SK-N-SH treated with all-trans-retinoic acid at 6 μM for 48 hours (cell line): ENCODE results near the gene ELOVL2.
"Not testable (repeated sequence)": the region's sequence is repeated elsewhere in the genome, so short reads cannot be mapped to it uniquely, and the experiment has no call there.

ENCODE experiments used
- CREB5 ChIP-seq: fragments of 250-450 bp; sonication (Bioruptor Pico); IDR thresholded peaks from 2 replicates; pipeline ENCODE4 v1.5.1; 2020; ENCODE audit warnings: low read depth, mild to moderate bottlenecking, moderate library complexity
- CSDC2 ChIP-seq: fragments of 250-450 bp; sonication (Bioruptor Pico); IDR thresholded peaks from 2 replicates; pipeline ENCODE4 v1.5.0; 2020; ENCODE audit warnings: mild to moderate bottlenecking, moderate library complexity
- PATZ1 ChIP-seq: fragments of 250-450 bp; sonication (Bioruptor Pico); IDR thresholded peaks from 2 replicates; pipeline ENCODE4 v1.8.0; 2020; ENCODE audit warnings: mild to moderate bottlenecking, moderate library complexity, borderline replicate concordance
- RARB ChIP-seq: fragments of 250-450 bp; sonication (Bioruptor Pico); IDR thresholded peaks from 2 replicates; pipeline ENCODE4 v1.8.0; 2021; ENCODE audit warnings: mild to moderate bottlenecking, moderate library complexity
- ZFP3 ChIP-seq: fragments of 250-450 bp; sonication (Bioruptor Pico); IDR thresholded peaks from 2 replicates; pipeline ENCODE4 v1.5.0; 2020; ENCODE audit warnings: mild to moderate bottlenecking, moderate library complexity

GRCh38 chr6:11003297-11003696, 40.8 kb downstream of the ELOVL2 start:
- not testable (repeated sequence) for TF ChIP-seq CREB5, RARB, ZFP3, PATZ1, CSDC2 (CRISPR knock-in tag)
